Mammary epithelial cell (primary cell): ENCODE results near the gene ACY1.

Experiments
- CTCF ChIP-seq, 2 donors: IDR thresholded peaks in 1 of 2; conservative IDR thresholded peaks in 1 of 2; 2 replicates each; pipeline ENCODE4 v1.5.1; 2011 to 2012; ENCODE audit warnings: inconsistent platforms in 2 of 2, low read length in 2 of 2, mild to moderate bottlenecking in 2 of 2, control low read depth in 1 of 2, low read depth in 1 of 2; ENCODE audit not compliant: insufficient read depth in 1 of 2; ENCODE audit errors: extremely low read depth in 1 of 2
- EZH2 ChIP-seq: IDR thresholded peaks from 2 replicates; pipeline ENCODE4 v1.6.1; 2012; ENCODE audit warnings: low read length, inconsistent platforms, borderline replicate concordance

GRCh38 chr3:52023860-52024764, 40.8 kb downstream of the ACY1 start:
- TF ChIP-seq CTCF (conservative IDR thresholded peaks at IDR 0.05 in 1 of 2, IDR thresholded peaks at IDR 0.05 in 1 of 2; ENCODE audit: extremely low read depth in 1 of 2, insufficient read depth in 1 of 2, low read depth in 1 of 2, low read length in 2 of 2): no peak
- TF ChIP-seq EZH2: no peak
